Cerebellar nuclear complex (tissue), 1 donor: ENCODE data around the gene PCCA.
"Not testable (repeated sequence)": the region's sequence is repeated elsewhere in the genome, so short reads cannot be mapped to it uniquely, and the experiment has no call there.

Experiments used
- DNase-seq, 2 experiments: peaks; one replicate each; lab custom pipeline; 2025; lab: John Stamatoyannopoulos, UW

Gene PCCA

GRCh38 chr13:100141461-100141961 is 52.6 kb downstream of the PCCA start:
- DNase-seq, result not testable (repeated sequence)

- no peak for DNase-seq
Measured at GRCh38 chr13:100146534-100146933, 57.6 kb downstream of the PCCA start.

DNA sequence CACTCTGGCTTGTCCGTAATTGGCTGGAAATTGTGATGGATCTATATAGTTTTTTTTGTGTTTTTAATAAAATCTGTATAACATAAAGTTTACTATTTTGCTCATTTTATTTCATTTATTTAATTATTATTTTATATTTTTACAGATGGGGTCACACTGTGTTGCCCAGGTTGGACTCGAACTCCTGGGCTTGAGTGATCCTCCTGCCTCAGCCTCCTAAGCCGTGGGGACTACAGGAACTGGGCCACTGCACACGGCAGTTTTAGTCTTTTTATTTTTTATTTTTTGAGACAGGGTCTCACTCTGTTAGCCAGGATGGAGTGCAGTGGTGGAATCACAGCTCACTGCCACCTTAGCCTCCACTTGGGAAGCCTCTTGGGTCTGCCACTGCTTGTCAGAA is 58.9 kb downstream of the PCCA start:
- no peak for DNase-seq

DNA sequence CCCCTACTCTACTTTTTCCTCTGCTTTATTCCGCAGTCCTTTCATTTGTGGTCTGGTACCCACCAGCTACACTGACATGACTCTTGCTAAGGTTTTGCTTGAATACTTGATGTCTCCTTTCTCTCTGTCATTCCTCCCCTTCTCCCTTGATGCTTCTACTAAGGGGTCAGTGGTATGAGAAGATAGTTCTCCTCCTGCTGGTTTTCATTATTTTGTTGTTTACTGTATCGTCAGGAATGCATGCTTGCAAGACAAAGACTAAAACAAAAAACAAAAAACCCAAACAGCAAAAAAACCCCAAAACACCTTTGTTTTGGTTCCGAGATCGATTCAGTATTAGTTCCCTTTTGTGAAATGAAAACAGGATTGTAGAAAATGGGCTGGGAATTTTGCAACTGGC is 59.5 kb downstream of the PCCA start:
- DNase-seq, result no peak

DNA sequence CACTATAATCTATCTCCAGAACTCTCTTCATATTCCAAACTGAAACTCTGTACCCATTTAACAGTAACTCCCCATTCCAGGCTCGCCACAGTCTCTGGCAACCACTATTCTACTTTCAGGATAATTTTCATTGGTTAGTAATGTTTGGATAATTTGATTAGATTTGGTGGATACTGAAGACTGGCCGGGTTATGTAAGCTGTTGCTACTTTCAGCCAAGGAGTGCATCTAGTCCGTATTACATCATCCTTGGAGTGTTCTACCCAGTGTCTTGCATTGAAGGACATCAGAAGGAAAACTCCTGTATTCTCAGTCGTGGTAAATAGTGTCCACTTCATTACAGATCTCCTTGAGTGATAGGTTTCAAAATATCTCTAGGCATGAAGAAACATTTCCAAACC is 60.5 kb downstream of the PCCA start:
- no peak for DNase-seq

GRCh38 chr13:100150711-100151110 is 61.8 kb downstream of the PCCA start:
- not testable (repeated sequence) for DNase-seq

- DNase-seq, result no peak
Measured at GRCh38 chr13:100154842-100155416, 66.0 kb downstream of the PCCA start.

GRCh38 chr13:100156788-100157187 is 67.9 kb downstream of the PCCA start:
- DNase-seq, result no peak

GRCh38 chr13:100158569-100158968 is 69.7 kb downstream of the PCCA start:
- DNase-seq, result no peak

DNA sequence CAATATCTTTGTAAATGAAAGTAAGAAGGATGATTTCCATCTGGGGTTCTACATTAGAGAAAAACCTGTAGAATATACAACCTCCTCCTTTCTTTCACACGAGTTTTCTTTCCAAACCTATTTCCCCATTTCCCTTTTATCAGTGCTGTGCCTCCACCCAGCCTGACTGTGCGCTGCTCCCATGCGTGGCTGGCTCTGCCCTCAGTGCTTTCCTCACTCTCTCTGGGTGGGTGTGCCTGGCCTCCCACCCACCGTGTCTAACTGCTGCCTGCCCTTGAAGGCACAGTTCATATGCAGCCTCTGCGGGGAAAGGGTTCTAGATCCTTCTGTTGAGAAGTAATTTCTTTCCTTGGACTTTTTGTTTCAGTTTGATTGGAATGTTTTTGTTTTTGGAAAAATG is 70.7 kb downstream of the PCCA start:
- DNase-seq, result no peak

- DNase-seq, result no peak
Measured at GRCh38 chr13:100160450-100160849, 71.6 kb downstream of the PCCA start.

- no peak for DNase-seq
Measured at GRCh38 chr13:100163375-100163774, 74.5 kb downstream of the PCCA start.

GRCh38 chr13:100173203-100173602 is 84.3 kb downstream of the PCCA start:
- no peak for DNase-seq

GRCh38 chr13:100174455-100174854 is 85.6 kb downstream of the PCCA start:
- not testable (repeated sequence) for DNase-seq

DNA sequence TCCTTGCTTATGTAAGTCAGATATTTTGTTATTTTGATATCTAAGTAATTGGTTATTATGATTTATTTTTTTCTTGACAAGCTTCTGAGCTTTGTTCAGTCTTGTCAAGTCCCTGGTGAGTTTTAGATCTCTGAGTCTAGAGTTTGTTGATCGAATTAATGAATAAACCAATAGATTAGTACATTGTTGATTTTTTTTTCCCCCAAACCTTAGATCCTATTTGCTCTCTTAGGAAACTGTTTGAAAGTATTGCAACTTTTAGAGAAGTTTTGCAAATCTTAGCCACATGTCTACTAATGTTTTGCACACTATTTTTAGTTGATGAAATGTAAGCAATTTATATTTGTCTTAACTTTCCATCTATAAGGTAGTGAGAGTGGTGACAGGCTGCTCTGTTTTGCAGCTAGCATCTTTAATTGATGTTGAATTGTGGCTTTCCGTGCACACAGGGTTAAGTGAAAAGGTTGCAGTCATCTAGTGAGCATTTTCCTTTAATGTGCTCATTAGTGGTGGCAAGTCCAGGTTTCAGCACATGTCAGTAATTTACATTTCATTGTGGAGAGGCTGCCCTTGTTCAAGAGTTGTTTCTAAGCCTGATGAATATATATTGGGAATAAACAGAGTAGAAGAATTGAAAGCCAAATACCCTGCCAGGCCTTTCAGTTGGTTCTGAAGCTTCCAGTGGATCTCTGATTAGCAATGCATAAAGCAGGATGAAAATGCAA is 86.3 kb downstream of the PCCA start:
- DNase-seq, result no peak

DNA sequence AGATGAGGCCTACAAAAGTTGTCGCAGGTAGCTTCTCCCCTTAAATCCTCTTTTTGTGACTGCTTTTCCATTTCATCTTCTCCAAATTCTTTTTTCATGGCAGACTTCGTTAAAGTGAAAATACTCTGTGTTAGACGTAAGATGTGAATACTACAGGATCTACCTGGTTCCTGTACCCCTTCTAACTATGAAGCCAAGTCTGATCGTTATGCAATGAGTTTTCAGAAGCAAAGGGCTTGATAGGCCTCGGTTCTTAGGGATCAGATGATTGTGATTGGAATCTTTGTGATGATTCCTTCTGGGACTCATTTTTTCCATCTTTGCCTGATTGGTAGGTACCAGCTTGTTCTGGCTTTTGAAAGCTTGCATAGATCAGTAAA is 86.9 kb downstream of the PCCA start:
- no peak for DNase-seq

DNA sequence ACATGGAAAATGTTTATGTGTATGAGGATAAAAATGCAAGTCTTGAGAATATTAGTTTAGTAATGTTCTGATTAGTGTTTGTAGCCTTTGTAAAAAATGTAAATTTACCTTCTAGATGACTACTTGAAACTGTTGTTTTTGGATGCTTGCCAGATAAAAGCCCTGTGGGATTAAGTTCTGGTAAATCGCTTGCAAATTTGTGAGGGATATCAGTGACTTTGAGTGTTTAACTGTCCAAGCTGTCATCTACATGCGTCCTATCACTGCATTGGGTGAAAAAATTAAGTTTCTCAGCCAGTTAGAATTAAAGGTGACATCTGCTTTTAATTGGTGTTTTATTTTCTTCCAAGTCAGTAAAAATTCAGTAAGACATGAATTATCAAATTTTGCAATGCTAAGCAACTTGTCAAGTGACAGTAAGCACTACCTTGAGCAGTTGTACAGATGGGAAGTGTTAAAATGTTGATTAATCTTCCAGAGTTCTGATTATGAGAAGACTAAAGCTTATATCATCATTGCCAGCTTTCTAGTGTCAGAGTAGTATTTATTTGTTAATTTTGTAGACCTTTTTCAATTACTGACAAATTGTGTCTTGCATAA is 88.0 kb downstream of the PCCA start:
- DNase-seq, result no peak

DNA sequence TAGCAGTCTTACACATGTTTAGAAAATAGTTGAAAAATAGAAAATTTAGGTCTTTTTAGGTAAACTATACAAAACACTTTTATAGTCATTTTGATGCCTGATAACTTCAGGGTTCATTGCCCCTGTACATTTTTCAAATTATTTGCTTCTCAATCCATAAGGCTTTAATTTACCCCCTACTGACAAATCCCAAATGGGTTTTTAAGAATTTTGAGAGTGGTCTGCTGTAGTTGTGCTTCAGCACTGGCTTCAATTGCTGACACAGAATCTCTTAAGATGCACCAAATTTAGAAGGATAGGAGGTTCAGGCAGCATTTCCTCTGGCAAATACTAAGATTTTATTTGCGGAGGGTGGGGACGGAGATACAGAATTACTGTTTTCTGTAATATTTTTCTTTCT is 89.4 kb downstream of the PCCA start:
- no peak for DNase-seq

DNA sequence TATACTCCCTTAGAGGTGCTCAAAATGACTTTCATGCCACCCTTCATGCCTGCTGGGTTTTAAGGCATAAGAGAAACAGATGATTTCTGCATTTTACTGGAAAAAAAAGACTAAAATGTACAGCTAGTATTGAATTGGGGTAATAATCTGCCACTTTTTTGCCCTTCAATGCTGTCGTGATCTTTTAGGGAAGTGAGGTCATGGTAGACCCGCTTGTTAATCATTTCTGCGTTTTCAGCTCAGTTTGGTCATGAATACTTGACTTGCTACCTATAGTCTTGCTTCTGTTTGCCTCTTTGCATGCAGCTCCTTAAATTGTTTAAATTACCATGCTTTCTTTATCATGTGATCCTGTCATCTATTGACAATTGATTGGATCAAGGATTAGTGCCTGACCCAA is 90.4 kb downstream of the PCCA start:
- DNase-seq, result no peak

GRCh38 chr13:100182900-100183490 is 94.1 kb downstream of the PCCA start:
- DNase-seq, result no peak

DNA sequence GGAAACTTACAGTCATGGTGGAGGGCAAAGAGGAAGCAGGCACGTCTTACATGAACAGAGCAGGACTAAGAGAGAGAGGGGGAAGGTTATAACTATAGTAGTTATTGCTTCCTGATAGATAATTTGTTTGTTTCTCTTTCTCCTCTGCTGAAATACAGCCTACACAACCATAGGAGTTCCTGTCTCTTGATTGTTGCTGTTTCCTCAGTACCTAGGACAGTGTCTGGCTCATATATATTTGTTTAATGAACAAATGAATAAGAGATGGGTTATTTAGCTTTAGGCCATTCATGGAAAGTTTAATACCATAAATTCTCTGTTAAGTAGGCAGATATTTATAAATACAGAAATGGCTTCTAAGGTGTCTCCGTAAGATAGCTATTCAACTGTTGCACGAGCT is 95.2 kb downstream of the PCCA start:
- DNase-seq, result no peak

DNA sequence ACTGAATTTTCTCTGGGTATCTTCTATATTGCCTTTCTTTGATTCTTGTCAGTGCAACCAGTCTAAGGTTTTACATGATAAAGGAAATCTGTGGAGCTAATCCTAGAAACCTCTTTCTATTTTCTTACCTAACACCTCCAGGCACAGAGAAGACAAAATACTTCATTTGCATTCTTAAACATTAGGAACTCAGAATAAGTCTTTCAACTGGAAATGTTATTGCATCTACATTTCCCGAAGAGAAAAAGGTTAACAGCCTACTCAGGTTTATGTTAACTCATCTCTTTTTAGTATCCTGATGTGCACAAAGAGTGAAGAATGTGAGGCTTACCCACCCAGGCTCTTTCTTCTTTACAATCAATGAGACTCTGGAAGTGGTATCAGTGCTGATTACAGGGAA is 106.7 kb downstream of the PCCA start:
- no peak for DNase-seq

DNA sequence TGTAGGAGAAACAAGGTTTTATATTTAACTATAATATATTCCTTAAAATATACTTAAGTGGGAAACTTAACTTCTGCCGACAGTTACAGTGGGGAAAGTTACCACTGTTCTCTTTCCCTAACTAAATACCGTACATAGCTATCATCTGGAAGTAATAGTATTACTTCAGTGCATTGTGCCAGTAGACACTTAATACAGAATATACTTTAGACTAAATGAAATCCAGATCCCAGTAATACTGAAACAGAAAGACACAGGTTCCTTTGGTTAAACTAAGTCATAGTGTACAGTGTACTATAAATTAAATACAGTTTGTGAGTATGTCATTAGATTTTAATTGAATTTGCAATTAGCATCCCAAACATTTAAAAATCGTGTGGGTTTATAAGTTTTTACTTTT is 107.5 kb downstream of the PCCA start:
- DNase-seq, result no peak
